Fibroblast of lung (primary cell): ENCODE data around the gene GRK3. TPM values are rescaled to one million over a fixed set of nuclear protein-coding genes. Genes with fewer than 3 reads are reported as not detected.

ENCODE experiments used
- DNase-seq, 2 donors: peaks; one replicate each; pipeline versions ENCODE4 v3.0.0 to v3.0.0-alpha.2; 2010; ENCODE audit warnings: low read depth in 2 of 2
- H2AFZ ChIP-seq: 2 replicates; pipeline ENCODE4 v1.5.1; 2012; ENCODE audit warnings: low read length, control low read depth, inconsistent platforms
- H3K27ac ChIP-seq: 2 replicates; pipeline ENCODE4 v1.5.1; 2011; ENCODE audit warnings: low read length, control low read depth; ENCODE audit not compliant: insufficient read depth
- H3K27me3 ChIP-seq: 2 replicates; pipeline ENCODE4 v1.5.1; 2011; ENCODE audit warnings: mild to moderate bottlenecking, low read length; ENCODE audit not compliant: control insufficient read depth, insufficient read depth
- H3K36me3 ChIP-seq: 2 replicates; pipeline ENCODE4 v1.5.1; 2011; ENCODE audit warnings: low read length; ENCODE audit not compliant: control insufficient read depth, insufficient read depth
- H3K4me1 ChIP-seq: 2 replicates; pipeline ENCODE4 v1.5.1; 2011; ENCODE audit warnings: low read length; ENCODE audit not compliant: control insufficient read depth, insufficient read depth; ENCODE audit errors: extremely low read depth
- H3K4me2 ChIP-seq: 2 replicates; pipeline ENCODE4 v1.5.1; 2011; ENCODE audit warnings: low read length, control low read depth; ENCODE audit not compliant: insufficient read depth; ENCODE audit errors: extremely low read depth
- H3K4me3 ChIP-seq, 4 experiments: fragments of 200-600 bp in 1 of 4; sonication (generic) in 1 of 4; replicated peaks in 1 of 4; 2 replicates each; pipeline ENCODE4 v1.5.1; 2011 to 2016; ENCODE audit warnings: low read length in 4 of 4, low read depth in 3 of 4, mild to moderate bottlenecking in 3 of 4, control low read depth in 2 of 4, inconsistent platforms in 1 of 4, mixed read lengths in 1 of 4; ENCODE audit not compliant: insufficient read depth in 1 of 4; ENCODE audit errors: control extremely low read depth in 1 of 4
- H3K79me2 ChIP-seq: 2 replicates; pipeline ENCODE4 v1.5.1; 2012; ENCODE audit warnings: mild to moderate bottlenecking, low read length, inconsistent platforms; ENCODE audit not compliant: control insufficient read depth, insufficient read depth
- H3K9ac ChIP-seq: 2 replicates; pipeline ENCODE4 v1.5.1; 2011; ENCODE audit warnings: mild to moderate bottlenecking, low read length, control low read depth; ENCODE audit not compliant: insufficient read depth
- H3K9me3 ChIP-seq: 2 replicates; pipeline ENCODE4 v1.5.1; 2012; ENCODE audit warnings: low read depth, low read length; ENCODE audit not compliant: control insufficient read depth, insufficient read depth
- H4K20me1 ChIP-seq: 2 replicates; pipeline ENCODE4 v1.5.1; 2011; ENCODE audit warnings: low read length; ENCODE audit not compliant: control insufficient read depth, insufficient read depth; ENCODE audit errors: extremely low read depth
- EZH2 ChIP-seq: IDR thresholded peaks from 2 replicates; pipeline ENCODE4 v1.5.1; 2012; ENCODE audit warnings: low read length, control low read depth, mild to moderate bottlenecking; ENCODE audit errors: missing control alignments
- polyA plus RNA-seq, 2 donors: library from polyadenylated mRNA; depleted of rRNA in 1 of 2; stranded (reverse) in 1 of 2; unstranded in 1 of 2; fragments of >200 nt; gene quantifications; 2 replicates each; pipeline ENCODE4 v1.2.1, GENCODE V29; 2011 to 2012; ENCODE audit warnings: missing spikeins in 1 of 2
- total RNA-seq: library from RNA; depleted of rRNA; stranded (reverse); fragments of >200 nt; gene quantifications from 2 replicates; pipeline ENCODE4 v1.2.1, GENCODE V29; 2014
- TF ChIP-seq, protein P1 (sequence below), 2 donors: IDR thresholded peaks in 1 of 2; conservative IDR thresholded peaks in 1 of 2; 1 replicate in 1 of 2; 2 replicates in 1 of 2; pipeline ENCODE4 v1.5.1; 2011 to 2012; ENCODE audit warnings: low read length in 2 of 2, control low read depth in 1 of 2, inconsistent platforms in 1 of 2, low read depth in 1 of 2, mild to moderate bottlenecking in 1 of 2

Gene GRK3
- total and polyA plus RNA-seq, 2 donors (not counting 1 experiment from before 2014, with no cell fraction given) = 1.6 to 1.7 TPM

DNA sequence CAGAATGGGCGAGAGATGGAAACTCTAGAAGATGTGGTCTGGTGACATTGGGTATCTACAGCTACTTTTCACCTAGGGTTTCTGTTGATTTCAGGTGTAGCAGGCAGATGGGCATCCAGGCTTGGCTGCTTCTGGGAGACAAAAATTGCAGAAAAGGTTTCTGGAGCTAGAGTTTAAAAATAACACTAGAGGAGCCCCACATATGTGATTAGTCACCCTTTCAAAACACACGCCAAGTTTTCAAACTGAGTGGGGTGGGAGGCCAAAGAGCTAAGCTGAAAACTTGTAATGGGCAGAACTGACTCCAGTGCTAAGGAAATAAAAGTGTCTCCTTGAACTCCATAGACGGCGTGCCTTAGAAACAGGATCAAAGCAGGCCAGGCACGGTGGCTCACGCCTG lies 80.8 kb downstream of the GRK3 start:
- no peak overlapping the region for H3K4me3 ChIP-seq
- no peaks in the 10 kb centered on the region for H3K9me3 ChIP-seq
- DNase-seq = peak; percentile 58 to 71
- TF ChIP-seq EZH2 = no peak
- TF ChIP-seq, protein P1, sequence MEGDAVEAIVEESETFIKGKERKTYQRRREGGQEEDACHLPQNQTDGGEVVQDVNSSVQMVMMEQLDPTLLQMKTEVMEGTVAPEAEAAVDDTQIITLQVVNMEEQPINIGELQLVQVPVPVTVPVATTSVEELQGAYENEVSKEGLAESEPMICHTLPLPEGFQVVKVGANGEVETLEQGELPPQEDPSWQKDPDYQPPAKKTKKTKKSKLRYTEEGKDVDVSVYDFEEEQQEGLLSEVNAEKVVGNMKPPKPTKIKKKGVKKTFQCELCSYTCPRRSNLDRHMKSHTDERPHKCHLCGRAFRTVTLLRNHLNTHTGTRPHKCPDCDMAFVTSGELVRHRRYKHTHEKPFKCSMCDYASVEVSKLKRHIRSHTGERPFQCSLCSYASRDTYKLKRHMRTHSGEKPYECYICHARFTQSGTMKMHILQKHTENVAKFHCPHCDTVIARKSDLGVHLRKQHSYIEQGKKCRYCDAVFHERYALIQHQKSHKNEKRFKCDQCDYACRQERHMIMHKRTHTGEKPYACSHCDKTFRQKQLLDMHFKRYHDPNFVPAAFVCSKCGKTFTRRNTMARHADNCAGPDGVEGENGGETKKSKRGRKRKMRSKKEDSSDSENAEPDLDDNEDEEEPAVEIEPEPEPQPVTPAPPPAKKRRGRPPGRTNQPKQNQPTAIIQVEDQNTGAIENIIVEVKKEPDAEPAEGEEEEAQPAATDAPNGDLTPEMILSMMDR (conservative IDR thresholded peaks at IDR 0.05 in 1 of 2, IDR thresholded peaks at IDR 0.05 in 1 of 2; ENCODE audit: low read depth in 1 of 2, low read length in 2 of 2) = no peak
- no peak overlapping the region for H3K9ac ChIP-seq
- no peak overlapping the region for H3K27ac ChIP-seq
- H2AFZ ChIP-seq = no peak overlapping the region
- no peaks in the 10 kb centered on the region for H3K79me2 ChIP-seq
- peaks cover 3% of the 10 kb centered on the region for H3K4me1 ChIP-seq
- H4K20me1 ChIP-seq = no peaks in the 10 kb centered on the region
- H3K36me3 ChIP-seq = no peaks in the 10 kb centered on the region
- no peaks in the 10 kb centered on the region for H3K27me3 ChIP-seq
- H3K4me2 ChIP-seq = no peak overlapping the region

DNA sequence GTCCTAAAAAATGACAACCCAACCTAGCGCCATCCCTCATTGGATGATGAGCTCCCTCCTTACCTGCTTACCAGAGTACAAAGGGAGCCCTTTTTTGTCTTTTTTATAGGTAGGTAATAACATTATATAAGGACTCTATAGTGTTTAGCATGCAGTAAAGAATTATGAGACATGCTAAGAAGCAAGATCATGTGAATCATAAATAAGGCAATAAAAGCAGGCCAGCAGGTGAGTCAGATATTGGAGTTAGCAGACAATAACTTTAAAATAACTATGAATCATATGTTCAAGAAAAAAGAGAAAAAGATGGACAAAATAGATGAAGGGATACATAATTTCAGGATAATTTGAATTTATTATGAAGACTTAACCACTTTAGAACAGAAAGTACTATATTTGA lies 81.5 kb downstream of the GRK3 start:
- H3K4me1 ChIP-seq = peaks cover 3% of the 10 kb centered on the region
- no peak overlapping the region for H3K4me3 ChIP-seq
- no peaks in the 10 kb centered on the region for H3K36me3 ChIP-seq
- no peak overlapping the region for H3K27ac ChIP-seq
- H2AFZ ChIP-seq = no peak overlapping the region
- TF ChIP-seq EZH2 = no peak
- TF ChIP-seq, protein P1 (conservative IDR thresholded peaks at IDR 0.05 in 1 of 2, IDR thresholded peaks at IDR 0.05 in 1 of 2; ENCODE audit: low read depth in 1 of 2, low read length in 2 of 2) = no peak
- H3K9me3 ChIP-seq = no peaks in the 10 kb centered on the region
- H4K20me1 ChIP-seq = no peaks in the 10 kb centered on the region
- DNase-seq = peak in 1 of 2 donors; percentile 30
- H3K79me2 ChIP-seq = no peaks in the 10 kb centered on the region
- no peak overlapping the region for H3K9ac ChIP-seq
- H3K4me2 ChIP-seq = no peak overlapping the region
- no peaks in the 10 kb centered on the region for H3K27me3 ChIP-seq

DNA sequence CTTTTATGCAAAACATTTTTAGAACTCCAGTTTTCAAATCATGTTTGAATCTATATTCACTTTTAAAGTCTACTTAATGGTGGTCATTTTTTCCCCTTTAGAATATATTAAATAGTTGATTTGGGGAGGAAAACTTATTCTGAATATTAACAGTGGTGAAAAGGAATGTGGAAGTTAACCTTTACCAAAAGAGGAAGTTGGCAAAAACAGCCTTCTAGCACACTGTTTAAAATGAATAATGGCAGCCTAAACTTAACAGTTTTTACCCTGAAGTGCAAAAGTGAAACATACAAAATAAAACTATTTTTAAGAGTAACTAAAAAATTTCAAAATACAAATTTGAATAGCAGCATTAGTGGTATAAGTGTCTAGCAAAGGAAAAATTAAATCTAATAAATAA lies 86.4 kb downstream of the GRK3 start:
- no peaks in the 10 kb centered on the region for H3K79me2 ChIP-seq
- H3K27ac ChIP-seq = no peak overlapping the region
- H3K4me2 ChIP-seq = no peak overlapping the region
- no peak overlapping the region for H2AFZ ChIP-seq
- DNase-seq = no peak
- H3K4me3 ChIP-seq = no peak overlapping the region
- TF ChIP-seq, protein P1 (conservative IDR thresholded peaks at IDR 0.05 in 1 of 2, IDR thresholded peaks at IDR 0.05 in 1 of 2; ENCODE audit: low read depth in 1 of 2, low read length in 2 of 2) = no peak
- no peak for TF ChIP-seq EZH2
- H3K9me3 ChIP-seq = no peaks in the 10 kb centered on the region
- H3K9ac ChIP-seq = no peak overlapping the region
- no peaks in the 10 kb centered on the region for H3K36me3 ChIP-seq
- H3K4me1 ChIP-seq = no peaks in the 10 kb centered on the region
- H4K20me1 ChIP-seq = no peaks in the 10 kb centered on the region
- no peaks in the 10 kb centered on the region for H3K27me3 ChIP-seq
